Measurements from ENCODE around the gene FNDC3B.

The FNDC3B gene

GRCh38 chr3:172351895-172352466 is 312.6 kb downstream of the FNDC3B start:
- no peak for DNase-seq (ENCODE audit: low read depth)
- no peak overlapping the region for H3K4me3 ChIP-seq (ENCODE audit: low read depth, low read length)
- no peak for TF ChIP-seq CTCF (IDR thresholded peaks at IDR 0.05; ENCODE audit: insufficient read depth, low read depth, low read length, missing control alignments)

GRCh38 chr3:172352786-172353185 is 313.4 kb downstream of the FNDC3B start:
- DNase-seq (ENCODE audit: low read depth), result no peak
- no peak overlapping the region for H3K4me3 ChIP-seq (ENCODE audit: low read depth, low read length)
- TF ChIP-seq CTCF (IDR thresholded peaks at IDR 0.05; ENCODE audit: insufficient read depth, low read depth, low read length, missing control alignments), result no peak

GRCh38 chr3:172354931-172355499 is 315.6 kb downstream of the FNDC3B start:
- DNase-seq (ENCODE audit: low read depth), result no peak
- TF ChIP-seq CTCF (IDR thresholded peaks at IDR 0.05; ENCODE audit: insufficient read depth, low read depth, low read length, missing control alignments), result no peak
- H3K4me3 ChIP-seq (ENCODE audit: low read depth, low read length), result no peak overlapping the region

GRCh38 chr3:172355836-172356235 is 316.5 kb downstream of the FNDC3B start:
- no peak for DNase-seq (ENCODE audit: low read depth)
- TF ChIP-seq CTCF (IDR thresholded peaks at IDR 0.05; ENCODE audit: insufficient read depth, low read depth, low read length, missing control alignments), result no peak
- no peak overlapping the region for H3K4me3 ChIP-seq (ENCODE audit: low read depth, low read length)

GRCh38 chr3:172356427-172356826 is 317.0 kb downstream of the FNDC3B start:
- H3K4me3 ChIP-seq (ENCODE audit: low read depth, low read length), result no peak overlapping the region
- no peak for DNase-seq (ENCODE audit: low read depth)
- TF ChIP-seq CTCF (IDR thresholded peaks at IDR 0.05; ENCODE audit: insufficient read depth, low read depth, low read length, missing control alignments), result no peak

GRCh38 chr3:172357850-172358754 is 318.7 kb downstream of the FNDC3B start:
- no peak for TF ChIP-seq CTCF (IDR thresholded peaks at IDR 0.05; ENCODE audit: insufficient read depth, low read depth, low read length, missing control alignments)
- no peak overlapping the region for H3K4me3 ChIP-seq (ENCODE audit: low read depth, low read length)

More at GRCh38 chr3:172357850-172358754, 318.7 kb downstream of the FNDC3B start:
- DNase-seq (ENCODE audit: low read depth), result no peak
